NCI-H1105 (cell line): ENCODE results near the gene OR6N2.

Experiments used
- DNase-seq: peaks from one replicate; lab custom pipeline; 2025; lab: John Stamatoyannopoulos, UW

OR6N2 gene

DNA sequence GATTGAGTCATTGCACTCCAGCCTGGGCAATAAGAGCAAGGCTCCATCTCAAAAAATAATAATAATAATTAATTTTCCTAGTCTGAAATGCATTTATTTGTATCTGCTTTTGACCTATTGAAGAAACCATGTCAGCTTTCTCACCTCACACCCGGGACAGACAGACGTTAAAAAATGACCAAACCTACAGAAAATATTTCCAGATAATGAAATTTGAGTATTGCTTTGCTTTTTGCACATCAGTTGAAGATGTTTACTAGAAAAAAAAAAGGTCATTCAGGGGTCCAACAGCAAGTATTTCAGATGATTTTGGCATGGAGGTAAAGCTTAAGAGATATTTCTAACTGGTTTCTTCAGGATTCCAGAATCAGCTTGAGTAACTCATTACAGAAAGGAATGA, 26.6 kb downstream of the OR6N2 start, which contains the start of gene OR6K6:
Gene OR6K6, plus strand, starts transcription at position 301 of the 400 bp plus-strand sequence. CDS start 168 bp downstream, outside the sequence.
- DNase-seq: no peak

DNA sequence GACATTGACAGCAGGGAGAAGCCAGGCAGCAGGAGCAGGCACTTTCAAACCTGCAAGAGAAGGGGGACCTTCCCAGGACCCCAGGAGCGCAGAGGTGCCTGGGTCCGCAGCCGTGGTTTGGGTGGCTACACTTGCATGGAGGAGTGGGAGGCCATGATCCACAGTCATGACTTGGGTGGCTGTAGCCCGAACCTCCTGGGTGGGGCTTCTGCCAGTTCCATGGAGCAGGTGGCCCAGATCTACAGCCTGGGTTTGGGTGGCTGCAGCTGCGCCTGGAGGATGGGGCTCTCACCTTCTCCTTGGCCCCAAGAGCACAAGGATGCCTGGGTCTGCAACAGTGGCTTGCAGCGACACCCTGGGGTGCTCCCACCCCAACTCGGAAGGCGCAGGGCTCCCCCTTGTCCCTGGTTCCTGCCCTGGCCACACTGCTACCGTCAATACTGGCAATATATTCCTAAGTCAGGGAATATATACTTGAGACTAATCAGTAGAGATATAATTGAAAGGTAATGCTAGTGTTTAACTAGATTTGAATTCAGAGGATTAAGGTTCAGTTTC, 28.8 kb downstream of the OR6N2 start:
- no peak for DNase-seq

DNA sequence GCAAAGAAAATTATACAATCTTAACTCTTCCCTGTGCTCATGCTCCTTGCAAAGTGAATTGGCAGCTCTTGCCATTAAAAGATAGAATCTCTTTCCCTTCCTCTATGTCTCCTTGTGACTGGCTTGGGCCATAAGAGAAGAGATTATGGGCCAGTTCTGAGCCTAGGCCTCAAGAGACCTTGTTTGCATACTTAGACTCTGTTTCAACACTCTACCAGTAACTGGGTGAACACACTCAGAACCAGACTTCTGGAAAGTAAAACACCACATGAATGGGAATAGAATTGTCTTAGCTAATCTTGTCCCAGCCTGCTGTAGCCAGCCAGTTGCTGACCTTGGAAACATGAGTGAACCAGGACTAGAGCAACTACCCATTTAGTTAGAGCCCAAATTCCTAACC, 45.2 kb downstream of the OR6N2 start:
- no peak for DNase-seq

DNA sequence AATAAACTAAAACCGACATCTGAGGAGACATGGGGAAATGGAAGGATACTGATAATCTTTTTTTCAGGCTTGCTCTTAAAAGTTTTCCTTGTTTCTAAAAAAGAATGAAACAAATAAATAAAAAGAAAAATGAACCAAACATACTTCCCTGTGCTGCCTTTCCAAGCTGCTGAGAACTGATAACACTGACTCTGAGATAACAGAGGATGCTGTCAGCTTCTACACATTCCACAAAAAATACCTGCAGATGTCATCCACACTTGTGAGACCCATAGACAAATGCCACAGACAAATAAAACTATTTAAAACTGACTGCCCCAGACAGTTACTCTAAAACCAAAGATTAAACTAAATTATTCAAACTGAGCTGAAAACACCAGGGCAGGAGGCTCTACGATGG, 48.5 kb downstream of the OR6N2 start:
- DNase-seq: no peak

DNA sequence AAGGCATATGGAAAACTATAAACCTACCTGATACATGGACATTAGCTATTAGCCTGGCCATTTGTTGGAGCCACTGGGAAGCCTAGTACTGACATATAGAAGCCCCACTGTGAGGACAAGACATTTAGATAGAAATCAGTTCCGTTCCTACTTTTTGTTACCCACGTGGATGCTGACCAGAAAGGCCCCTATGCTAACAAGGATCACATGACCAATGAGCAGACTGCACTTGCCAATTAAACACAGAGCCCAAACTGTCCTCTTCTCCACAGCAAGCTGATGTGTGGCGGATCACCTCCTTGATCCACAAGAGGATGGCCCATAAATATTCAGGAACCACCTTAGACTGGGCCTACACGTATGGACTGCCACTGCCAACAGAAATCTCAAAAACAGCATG, 49.3 kb downstream of the OR6N2 start:
- no peak for DNase-seq

DNA sequence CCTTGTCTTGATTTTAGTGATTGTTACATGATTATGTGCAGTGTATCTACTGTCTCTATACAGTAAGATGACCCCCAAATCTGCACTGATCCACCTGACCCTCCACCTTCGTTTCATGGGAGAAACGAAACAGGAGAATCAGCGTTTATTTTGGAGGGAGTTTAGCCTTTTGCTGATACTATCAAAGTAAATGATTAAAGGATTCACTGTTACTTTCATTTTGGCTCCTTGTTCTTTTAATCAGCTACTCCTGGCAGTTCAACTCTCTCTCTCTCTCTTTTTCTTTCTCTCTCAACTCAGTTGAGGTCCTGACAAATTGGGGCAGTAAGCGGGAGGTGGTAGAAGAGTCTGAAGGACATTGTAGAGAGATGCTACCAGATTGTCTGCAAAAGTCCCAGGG, 50.6 kb downstream of the OR6N2 start:
- DNase-seq: no peak

DNA sequence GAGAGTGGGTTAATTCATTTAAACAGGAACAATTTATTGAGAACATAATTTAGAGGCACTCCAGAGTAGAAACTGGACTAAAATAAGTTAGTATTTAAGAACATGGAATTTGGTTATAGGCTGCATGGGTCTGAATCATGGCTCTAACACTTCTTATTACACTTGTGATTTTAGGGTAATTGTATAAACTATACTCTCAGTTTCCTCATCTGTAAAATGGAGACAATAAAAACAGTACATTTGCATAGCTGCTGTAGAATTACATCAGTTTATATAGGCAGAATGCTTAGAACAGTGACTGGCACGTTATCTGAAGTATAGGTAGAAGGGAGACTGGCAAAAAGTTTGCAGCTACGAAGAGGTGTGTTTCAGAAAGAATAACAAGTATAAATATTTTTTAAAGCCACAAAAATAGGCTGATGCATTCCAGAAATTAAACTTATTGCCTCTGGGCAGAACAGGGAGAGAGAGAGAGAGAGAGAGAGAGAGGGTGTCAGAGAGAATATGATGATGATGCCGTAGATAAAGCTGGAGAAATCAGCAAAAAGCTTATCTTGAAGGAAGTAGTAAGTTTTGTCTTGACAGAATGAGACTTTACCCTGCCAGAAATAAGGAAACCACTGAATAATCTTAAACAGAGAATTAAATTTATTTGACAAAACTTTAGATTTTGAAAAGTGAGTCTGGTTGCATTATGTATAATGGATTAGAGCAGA, 52.3 kb downstream of the OR6N2 start:
- DNase-seq: no peak

DNA sequence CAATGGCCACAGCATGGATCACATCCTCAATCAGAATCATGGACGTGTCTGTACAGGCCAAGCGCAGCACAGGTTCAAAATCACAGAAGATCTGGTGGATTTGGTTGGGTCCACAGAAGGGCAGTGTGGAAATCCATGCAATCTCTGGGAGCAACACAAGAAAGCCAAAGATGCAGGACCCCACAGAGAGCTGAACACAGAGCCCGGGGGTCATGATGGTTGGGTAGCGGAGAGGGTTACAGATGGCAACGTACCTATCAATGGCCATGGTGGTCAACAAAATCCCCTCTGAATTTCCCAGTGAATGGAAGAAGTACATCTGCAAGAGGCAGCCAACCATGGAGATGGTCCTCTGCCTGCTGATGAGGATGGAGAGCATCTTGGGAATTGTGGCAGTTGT, 56.6 kb downstream of the OR6N2 start:
- no peak for DNase-seq
